Measurements from ENCODE around the gene GPC5.

- TF ChIP-seq BHLHE40 (IDR thresholded peaks at IDR 0.05; ENCODE audit: borderline replicate concordance) (no peak), FOXA1 (IDR thresholded peaks at IDR 0.05) (no peak), TARDBP (IDR thresholded peaks at IDR 0.05) (no peak), ZNF384 (IDR thresholded peaks at IDR 0.05) (no peak)
These were observed 1204.1 kb downstream of the GPC5 start for GRCh38 chr13:92602560-92602959.

All from HEK293T (cell line).